Measurements from ENCODE around the gene DNHD1.

DNA sequence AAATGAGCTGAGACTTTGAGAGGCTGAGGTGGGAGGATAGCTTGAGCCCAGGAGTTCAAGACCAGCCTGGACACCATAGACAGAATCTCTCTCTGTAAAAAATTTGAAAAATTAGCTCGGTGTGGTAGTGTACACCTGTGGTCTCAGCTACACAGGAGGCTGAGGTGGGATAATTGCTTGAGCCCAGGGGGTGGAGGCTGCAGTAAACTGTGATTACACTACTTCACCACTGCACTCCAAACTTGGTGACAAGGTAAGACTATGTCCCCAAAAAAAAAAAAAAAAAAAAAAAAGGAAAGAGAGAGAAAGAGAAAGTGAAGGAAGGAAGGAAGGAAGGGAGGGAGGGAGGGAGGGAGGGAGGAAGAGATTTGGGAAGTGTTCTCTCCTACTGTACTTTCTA lies 81.1 kb downstream of the DNHD1 start:
- TF ChIP-seq, protein P1, sequence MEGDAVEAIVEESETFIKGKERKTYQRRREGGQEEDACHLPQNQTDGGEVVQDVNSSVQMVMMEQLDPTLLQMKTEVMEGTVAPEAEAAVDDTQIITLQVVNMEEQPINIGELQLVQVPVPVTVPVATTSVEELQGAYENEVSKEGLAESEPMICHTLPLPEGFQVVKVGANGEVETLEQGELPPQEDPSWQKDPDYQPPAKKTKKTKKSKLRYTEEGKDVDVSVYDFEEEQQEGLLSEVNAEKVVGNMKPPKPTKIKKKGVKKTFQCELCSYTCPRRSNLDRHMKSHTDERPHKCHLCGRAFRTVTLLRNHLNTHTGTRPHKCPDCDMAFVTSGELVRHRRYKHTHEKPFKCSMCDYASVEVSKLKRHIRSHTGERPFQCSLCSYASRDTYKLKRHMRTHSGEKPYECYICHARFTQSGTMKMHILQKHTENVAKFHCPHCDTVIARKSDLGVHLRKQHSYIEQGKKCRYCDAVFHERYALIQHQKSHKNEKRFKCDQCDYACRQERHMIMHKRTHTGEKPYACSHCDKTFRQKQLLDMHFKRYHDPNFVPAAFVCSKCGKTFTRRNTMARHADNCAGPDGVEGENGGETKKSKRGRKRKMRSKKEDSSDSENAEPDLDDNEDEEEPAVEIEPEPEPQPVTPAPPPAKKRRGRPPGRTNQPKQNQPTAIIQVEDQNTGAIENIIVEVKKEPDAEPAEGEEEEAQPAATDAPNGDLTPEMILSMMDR (IDR thresholded peaks at IDR 0.05) = no peak
- TF ChIP-seq POLR2A (IDR thresholded peaks at IDR 0.05) = no peak
